ENCODE results near the gene RNF14. TPM values are rescaled to one million over a fixed set of nuclear protein-coding genes. Genes with fewer than 3 reads are reported as not detected.

The RNF14 gene
- total and polyA plus RNA-seq, 9 of the 15 experiments (the other 6 are each of a cell fraction or from before 2014, with no cell fraction given) = 36.3 to 140 (median 75.1) TPM

- TF ChIP-seq ZFP1 (CRISPR knock-in tag; IDR thresholded peaks at IDR 0.05) (no peak), XRCC3 (IDR thresholded peaks at IDR 0.05) (no peak), ZSCAN29 (IDR thresholded peaks at IDR 0.05) (no peak), HOXB6 (CRISPR knock-in tag; IDR thresholded peaks at IDR 0.05; ENCODE audit: borderline replicate concordance) (no peak), FOXJ3 (CRISPR knock-in tag; IDR thresholded peaks at IDR 0.05) (no peak), PTRF (tag; IDR thresholded peaks at IDR 0.05) (no peak), KDM5B (IDR thresholded peaks at IDR 0.05; ENCODE audit: insufficient replicate concordance, low read depth, low read length) (peak; percentile 68), NONO (IDR thresholded peaks at IDR 0.05; ENCODE audit: low read depth in 2 of 2, low read length in 1 of 2) (peak in 1 of 2 experiments; percentile 85; a peak in 2 of 4 replicates), CXXC5 (CRISPR knock-in tag; IDR thresholded peaks at IDR 0.05) (peak; percentile 99), IRF9 (tag; IDR thresholded peaks at IDR 0.05) (no peak), ZNF766 (CRISPR knock-in tag; conservative IDR thresholded peaks at IDR 0.05) (peak; percentile 57), BCLAF1 (IDR thresholded peaks at IDR 0.05; ENCODE audit: borderline replicate concordance in 1 of 2, control insufficient read depth in 1 of 2, low read depth in 2 of 2, low read length in 1 of 2) (0 out of 4 replicates have a peak, but pooled peaks of 1 of the 2 experiments have one; percentile 41)
- TF ChIP-seq, protein P1, sequence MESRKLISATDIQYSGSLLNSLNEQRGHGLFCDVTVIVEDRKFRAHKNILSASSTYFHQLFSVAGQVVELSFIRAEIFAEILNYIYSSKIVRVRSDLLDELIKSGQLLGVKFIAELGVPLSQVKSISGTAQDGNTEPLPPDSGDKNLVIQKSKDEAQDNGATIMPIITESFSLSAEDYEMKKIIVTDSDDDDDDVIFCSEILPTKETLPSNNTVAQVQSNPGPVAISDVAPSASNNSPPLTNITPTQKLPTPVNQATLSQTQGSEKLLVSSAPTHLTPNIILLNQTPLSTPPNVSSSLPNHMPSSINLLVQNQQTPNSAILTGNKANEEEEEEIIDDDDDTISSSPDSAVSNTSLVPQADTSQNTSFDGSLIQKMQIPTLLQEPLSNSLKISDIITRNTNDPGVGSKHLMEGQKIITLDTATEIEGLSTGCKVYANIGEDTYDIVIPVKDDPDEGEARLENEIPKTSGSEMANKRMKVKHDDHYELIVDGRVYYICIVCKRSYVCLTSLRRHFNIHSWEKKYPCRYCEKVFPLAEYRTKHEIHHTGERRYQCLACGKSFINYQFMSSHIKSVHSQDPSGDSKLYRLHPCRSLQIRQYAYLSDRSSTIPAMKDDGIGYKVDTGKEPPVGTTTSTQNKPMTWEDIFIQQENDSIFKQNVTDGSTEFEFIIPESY (CRISPR knock-in tag; IDR thresholded peaks at IDR 0.05) = 0 out of 2 replicates have a peak, but pooled peaks have one; percentile 32
- TF ChIP-seq, protein P2, sequence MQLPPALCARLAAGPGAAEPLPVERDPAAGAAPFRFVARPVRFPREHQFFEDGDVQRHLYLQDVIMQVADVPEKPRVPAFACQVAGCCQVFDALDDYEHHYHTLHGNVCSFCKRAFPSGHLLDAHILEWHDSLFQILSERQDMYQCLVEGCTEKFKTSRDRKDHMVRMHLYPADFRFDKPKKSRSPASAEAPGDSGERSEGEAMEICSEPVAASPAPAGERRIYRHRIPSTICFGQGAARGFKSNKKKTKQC (CRISPR knock-in tag; IDR thresholded peaks at IDR 0.05) = no peak
- TF ChIP-seq, protein P3, sequence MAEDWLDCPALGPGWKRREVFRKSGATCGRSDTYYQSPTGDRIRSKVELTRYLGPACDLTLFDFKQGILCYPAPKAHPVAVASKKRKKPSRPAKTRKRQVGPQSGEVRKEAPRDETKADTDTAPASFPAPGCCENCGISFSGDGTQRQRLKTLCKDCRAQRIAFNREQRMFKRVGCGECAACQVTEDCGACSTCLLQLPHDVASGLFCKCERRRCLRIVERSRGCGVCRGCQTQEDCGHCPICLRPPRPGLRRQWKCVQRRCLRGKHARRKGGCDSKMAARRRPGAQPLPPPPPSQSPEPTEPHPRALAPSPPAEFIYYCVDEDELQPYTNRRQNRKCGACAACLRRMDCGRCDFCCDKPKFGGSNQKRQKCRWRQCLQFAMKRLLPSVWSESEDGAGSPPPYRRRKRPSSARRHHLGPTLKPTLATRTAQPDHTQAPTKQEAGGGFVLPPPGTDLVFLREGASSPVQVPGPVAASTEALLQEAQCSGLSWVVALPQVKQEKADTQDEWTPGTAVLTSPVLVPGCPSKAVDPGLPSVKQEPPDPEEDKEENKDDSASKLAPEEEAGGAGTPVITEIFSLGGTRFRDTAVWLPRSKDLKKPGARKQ (CRISPR knock-in tag; IDR thresholded peaks at IDR 0.05) = no peak
Measured at GRCh38 chr5:142012792-142013388, 44.0 kb downstream of the RNF14 start, which contains the start of gene GNPDA1 (continued).

Data from K562 (cell line).